Stromal cell of bone marrow (primary cell): ENCODE measurements around the gene PABPN1.
"Not testable (repeated sequence)": the region's sequence is repeated elsewhere in the genome, so short reads cannot be mapped to it uniquely, and the experiment has no call there.

Source experiments
- DNase-seq: peaks from one replicate; pipeline ENCODE4 v3.0.0-alpha.2; 2012; ENCODE audit warnings: low read depth

Gene PABPN1

GRCh38 chr14:23301288-23301968 is 19.8 kb upstream of the PABPN1 start:
- peak; percentile 97 for DNase-seq

- DNase-seq = no peak
These were observed 19.3 kb upstream of the PABPN1 start for GRCh38 chr14:23301969-23302289.

GRCh38 chr14:23302290-23303225 is 18.7 kb upstream of the PABPN1 start, which contains the start of gene PPP1R3E:
PPP1R3E (minus strand) TSS chr14:23302859; CDS start chr14:23302576, 283 bp downstream.
- DNase-seq = peak; percentile 46

GRCh38 chr14:23306412-23307145 is 14.7 kb upstream of the PABPN1 start, which contains the start of gene BCL2L2:
BCL2L2 (plus strand) TSS chr14:23306833; CDS start chr14:23307768, 935 bp downstream.
- peak; percentile 85 for DNase-seq

- DNase-seq = no peak
These were observed 14.1 kb upstream of the PABPN1 start for GRCh38 chr14:23307146-23307530.

- no peak for DNase-seq
These were observed 13.3 kb upstream of the PABPN1 start for GRCh38 chr14:23307687-23308644.

GRCh38 chr14:23308721-23309445 is 12.4 kb upstream of the PABPN1 start:
- no peak for DNase-seq

- no peak for DNase-seq
These were observed 10.7 kb upstream of the PABPN1 start for GRCh38 chr14:23310546-23310945.

GRCh38 chr14:23316300-23316699 is 5.0 kb upstream of the PABPN1 start:
- no peak for DNase-seq

- DNase-seq = no peak
These were observed 1.3 kb upstream of the PABPN1 start for GRCh38 chr14:23319746-23320583.

- peak; percentile 38 for DNase-seq
These were observed 603 bp downstream of the PABPN1 start for GRCh38 chr14:23321572-23322547.

GRCh38 chr14:23322568-23323517 is 1.6 kb downstream of the PABPN1 start:
- DNase-seq = no peak

GRCh38 chr14:23323838-23324454 is 2.7 kb downstream of the PABPN1 start:
- no peak for DNase-seq

- no peak for DNase-seq
These were observed 3.2 kb downstream of the PABPN1 start for GRCh38 chr14:23324455-23324846.

GRCh38 chr14:23324993-23325392 is 3.7 kb downstream of the PABPN1 start:
- no peak for DNase-seq

- not testable (repeated sequence) for DNase-seq
These were observed 4.5 kb downstream of the PABPN1 start for GRCh38 chr14:23325746-23326145.
